ENCODE data around the gene USF3.

USF3 gene

GRCh38 chr3:113696658-113697499 lies 437 bp upstream of the USF3 start:
- DNase-seq (ENCODE audit: low spot score): peak; percentile 99

- DNase-seq (ENCODE audit: low spot score): no peak
Measured at GRCh38 chr3:113695431-113695785, 1.0 kb downstream of the USF3 start.

GRCh38 chr3:113690482-113690881 lies 6.0 kb downstream of the USF3 start:
- no peak for DNase-seq (ENCODE audit: low spot score)

- DNase-seq (ENCODE audit: low spot score): no peak
Measured at GRCh38 chr3:113685956-113686721, 10.3 kb downstream of the USF3 start.

GRCh38 chr3:113685124-113685523 lies 11.3 kb downstream of the USF3 start:
- DNase-seq (ENCODE audit: low spot score): no peak

- DNase-seq (ENCODE audit: low spot score): no peak
Measured at GRCh38 chr3:113684271-113684819, 12.1 kb downstream of the USF3 start.

GRCh38 chr3:113678773-113679172 lies 17.7 kb downstream of the USF3 start:
- no peak for DNase-seq (ENCODE audit: low spot score)

GRCh38 chr3:113677737-113678136 lies 18.7 kb downstream of the USF3 start:
- no peak for DNase-seq (ENCODE audit: low spot score)

- DNase-seq (ENCODE audit: low spot score): no peak
Measured at GRCh38 chr3:113676261-113676660, 20.2 kb downstream of the USF3 start.

GRCh38 chr3:113673593-113673992 lies 22.8 kb downstream of the USF3 start:
- no peak for DNase-seq (ENCODE audit: low spot score)

- no peak for DNase-seq (ENCODE audit: low spot score)
Measured at GRCh38 chr3:113668015-113668414, 28.4 kb downstream of the USF3 start.

- no peak for DNase-seq (ENCODE audit: low spot score)
Measured at GRCh38 chr3:113664523-113665094, 31.8 kb downstream of the USF3 start.

GRCh38 chr3:113663761-113664160 lies 32.7 kb downstream of the USF3 start:
- no peak for DNase-seq (ENCODE audit: low spot score)

GRCh38 chr3:113663324-113663750 lies 33.1 kb downstream of the USF3 start:
- no peak for DNase-seq (ENCODE audit: low spot score)

GRCh38 chr3:113662824-113663223 lies 33.6 kb downstream of the USF3 start:
- DNase-seq (ENCODE audit: low spot score): no peak

GRCh38 chr3:113660896-113661295 lies 35.5 kb downstream of the USF3 start:
- DNase-seq (ENCODE audit: low spot score): no peak

- DNase-seq (ENCODE audit: low spot score): no peak
Measured at GRCh38 chr3:113660458-113660857, 36.0 kb downstream of the USF3 start.

GRCh38 chr3:113659996-113660395 lies 36.4 kb downstream of the USF3 start:
- no peak for DNase-seq (ENCODE audit: low spot score)

GRCh38 chr3:113659101-113659541 lies 37.3 kb downstream of the USF3 start:
- DNase-seq (ENCODE audit: low spot score): no peak

GRCh38 chr3:113658107-113658506 lies 38.3 kb downstream of the USF3 start:
- DNase-seq (ENCODE audit: low spot score): no peak

- DNase-seq (ENCODE audit: low spot score): no peak
Measured at GRCh38 chr3:113654851-113655250, 41.6 kb downstream of the USF3 start.

GRCh38 chr3:113654310-113654709 lies 42.1 kb downstream of the USF3 start:
- no peak for DNase-seq (ENCODE audit: low spot score)

Measured in activated CD4-positive, alpha-beta T cell treated with anti-CD3 and anti-CD28 coated beads, Interleukin-2, Interleukin-4, amounts not matched to agents 100 ng/mL and 50 ng/mL, durations not matched to agents 16 hours and 8 hours (primary cell).